ENCODE results near the gene SF3B2.
"Not testable (repeated sequence)": the region's sequence is repeated elsewhere in the genome, so short reads cannot be mapped to it uniquely, and the experiment has no call there.

Gene SF3B2

GRCh38 chr11:66114957-66115356, 62.8 kb downstream of the SF3B2 start:
- DNase-seq, result not testable (repeated sequence)

DNA sequence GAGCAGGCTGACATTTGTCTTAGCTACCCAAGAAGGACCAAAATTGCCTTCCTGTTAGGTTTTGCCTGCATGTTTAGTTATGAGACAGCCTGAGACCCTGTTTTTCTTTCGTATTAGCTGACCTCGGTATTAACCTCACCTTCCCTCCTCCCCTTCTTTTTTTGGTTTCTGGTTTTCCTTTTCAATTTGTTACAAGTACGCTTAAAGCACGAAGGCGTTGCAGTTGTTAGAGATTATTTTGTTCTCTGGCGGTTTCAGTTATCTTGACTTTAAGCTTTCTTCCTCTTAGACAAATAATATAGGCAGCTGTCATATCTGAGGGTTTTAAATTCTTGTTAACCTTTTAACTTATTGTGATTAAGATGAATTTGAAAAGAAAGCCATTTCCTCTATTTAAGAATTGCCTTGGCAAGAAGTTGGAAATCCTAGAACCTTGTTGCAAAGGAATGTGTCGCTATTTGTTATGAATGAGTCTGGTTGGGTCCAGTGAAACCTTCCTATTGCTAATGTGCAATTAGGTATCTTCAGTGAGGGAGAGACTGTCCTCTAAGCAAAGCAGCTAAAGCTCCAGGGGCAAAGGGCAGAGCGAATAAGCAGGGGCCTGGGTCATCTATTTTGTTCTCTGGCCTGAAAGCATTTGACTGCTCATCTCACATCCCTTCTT, 63.6 kb downstream of the SF3B2 start:
- DNase-seq, result no peak

- DNase-seq, result no peak
These were observed 64.6 kb downstream of the SF3B2 start for GRCh38 chr11:66116576-66117361.

GRCh38 chr11:66118847-66119246, 66.7 kb downstream of the SF3B2 start:
- no peak for DNase-seq
